ENCODE measurements around the gene SNX9. TPM values are rescaled to one million over a fixed set of nuclear protein-coding genes. Genes with fewer than 3 reads are reported as not detected.

Gene SNX9
- total and polyA plus RNA-seq, 10 of the 15 experiments (the other 5 are each of a cell fraction or from before 2014, with no cell fraction given) = 0.03 to 2.0 (median 0.37) TPM

DNA sequence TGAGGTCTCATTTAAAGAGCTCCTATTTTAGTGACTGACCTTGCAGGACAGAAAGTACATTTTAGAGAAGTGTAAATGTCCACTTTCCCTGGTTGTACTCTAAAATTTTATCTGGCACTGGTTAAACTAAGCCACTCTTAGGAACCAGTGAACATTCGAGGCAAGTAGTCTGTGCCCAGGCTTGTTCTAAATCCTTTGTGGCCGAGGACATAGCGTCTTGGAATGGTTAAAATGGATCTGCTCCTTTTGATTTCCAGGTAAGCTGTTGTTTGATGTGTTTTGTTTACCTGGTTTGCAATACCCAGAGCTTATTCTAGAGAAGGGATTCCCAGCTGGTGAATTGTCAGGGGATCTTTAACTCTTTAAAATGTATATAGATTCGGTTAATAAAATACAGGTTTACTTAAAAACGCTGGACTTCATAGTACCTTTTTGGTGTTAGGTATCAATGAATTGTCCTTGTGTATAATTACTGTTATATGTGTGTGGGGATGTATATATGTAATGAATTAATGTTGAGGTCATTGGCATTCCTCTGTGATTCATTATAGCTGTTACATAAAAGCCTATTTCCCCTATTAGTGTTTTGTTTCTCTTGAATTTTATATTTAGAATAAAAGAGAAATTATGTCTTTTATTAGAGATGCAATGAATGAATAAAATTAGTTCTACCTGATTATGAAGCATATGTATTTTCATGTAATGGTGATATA is 15.8 kb downstream of the SNX9 start:
- Histone ChIP-seq H3K9ac (ENCODE audit: control insufficient read depth, insufficient read depth, low read length) (no peak overlapping the region), H3K27ac (ENCODE audit: control insufficient read depth, insufficient read depth) (no peak overlapping the region), H2AFZ (ENCODE audit: control insufficient read depth, low read depth, low read length) (no peak overlapping the region), H3K9me3 (replicated peaks; ENCODE audit: control insufficient read depth, insufficient read depth, low read length) (peaks cover 5% of the 10 kb centered on the region; the same call in 1 of the 3 replicates), H3K4me1 (ENCODE audit: control insufficient read depth, insufficient read depth, low read length) (peaks cover 4% of the 10 kb centered on the region), H3K4me2 (ENCODE audit: control insufficient read depth, insufficient read depth) (no peak overlapping the region), H3K4me3 (no peak overlapping the region), H3K79me2 (ENCODE audit: control insufficient read depth, insufficient read depth, low read length) (no peaks in the 10 kb centered on the region), H3K36me3 (ENCODE audit: control insufficient read depth in 2 of 2, insufficient read depth in 2 of 2, low read length in 1 of 2) (no peaks in the 10 kb centered on the region), H3K27me3 (replicated peaks in 1 of 2; ENCODE audit: control insufficient read depth in 2 of 2, insufficient read depth in 2 of 2, low read length in 1 of 2) (peaks cover 0 to 1% of the 10 kb centered on the region in 2 experiments; a peak in 1 of 4 replicates), H4K20me1 (ENCODE audit: control insufficient read depth, insufficient read depth) (no peaks in the 10 kb centered on the region)
- RAD21 ChIA-PET (ENCODE audit: unreplicated experiment) = interaction anchor here (1.1 kb wide), 1 partner anchor 38 kb away, joined by 3 read pairs; no protein-coding TSS in a partner anchor
- POLR2A ChIA-PET = no interaction called here
- TF ChIP-seq ZNF384 (IDR thresholded peaks at IDR 0.05; ENCODE audit: borderline replicate concordance, low read depth, low read length) (no peak), RB1 (IDR thresholded peaks at IDR 0.05; ENCODE audit: borderline replicate concordance) (no peak), STAT1 (conservative IDR thresholded peaks at IDR 0.05) (no peak), MTA3 (IDR thresholded peaks at IDR 0.05; ENCODE audit: borderline replicate concordance, low read length) (no peak), BMI1 (IDR thresholded peaks at IDR 0.05; ENCODE audit: borderline replicate concordance) (no peak)
- TF ChIP-seq, protein P1, sequence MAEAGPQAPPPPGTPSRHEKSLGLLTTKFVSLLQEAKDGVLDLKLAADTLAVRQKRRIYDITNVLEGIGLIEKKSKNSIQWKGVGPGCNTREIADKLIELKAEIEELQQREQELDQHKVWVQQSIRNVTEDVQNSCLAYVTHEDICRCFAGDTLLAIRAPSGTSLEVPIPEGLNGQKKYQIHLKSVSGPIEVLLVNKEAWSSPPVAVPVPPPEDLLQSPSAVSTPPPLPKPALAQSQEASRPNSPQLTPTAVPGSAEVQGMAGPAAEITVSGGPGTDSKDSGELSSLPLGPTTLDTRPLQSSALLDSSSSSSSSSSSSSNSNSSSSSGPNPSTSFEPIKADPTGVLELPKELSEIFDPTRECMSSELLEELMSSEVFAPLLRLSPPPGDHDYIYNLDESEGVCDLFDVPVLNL (IDR thresholded peaks at IDR 0.05; ENCODE audit: low read depth, low read length) = no peak
- TF ChIP-seq, protein P2, sequence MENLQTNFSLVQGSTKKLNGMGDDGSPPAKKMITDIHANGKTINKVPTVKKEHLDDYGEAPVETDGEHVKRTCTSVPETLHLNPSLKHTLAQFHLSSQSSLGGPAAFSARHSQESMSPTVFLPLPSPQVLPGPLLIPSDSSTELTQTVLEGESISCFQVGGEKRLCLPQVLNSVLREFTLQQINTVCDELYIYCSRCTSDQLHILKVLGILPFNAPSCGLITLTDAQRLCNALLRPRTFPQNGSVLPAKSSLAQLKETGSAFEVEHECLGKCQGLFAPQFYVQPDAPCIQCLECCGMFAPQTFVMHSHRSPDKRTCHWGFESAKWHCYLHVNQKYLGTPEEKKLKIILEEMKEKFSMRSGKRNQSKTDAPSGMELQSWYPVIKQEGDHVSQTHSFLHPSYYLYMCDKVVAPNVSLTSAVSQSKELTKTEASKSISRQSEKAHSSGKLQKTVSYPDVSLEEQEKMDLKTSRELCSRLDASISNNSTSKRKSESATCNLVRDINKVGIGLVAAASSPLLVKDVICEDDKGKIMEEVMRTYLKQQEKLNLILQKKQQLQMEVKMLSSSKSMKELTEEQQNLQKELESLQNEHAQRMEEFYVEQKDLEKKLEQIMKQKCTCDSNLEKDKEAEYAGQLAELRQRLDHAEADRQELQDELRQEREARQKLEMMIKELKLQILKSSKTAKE (IDR thresholded peaks at IDR 0.05; ENCODE audit: low read depth, poor library complexity, severe bottlenecking) = no peak
- no peak for ATAC-seq
- CTCF ChIA-PET = interaction anchor here (1.1 to 1.3 kb wide), 2 partner anchors 35 to 82 kb away, joined by 3 to 4 read pairs; no protein-coding TSS in a partner anchor
- WGBS (ENCODE audit: insufficient coverage, insufficient replicate concordance, low lambda C conversion rate, missing lambda C conversion rate) = 100% methylated on average over 5 of the region's 5 CpGs
- intact Hi-C loops (cut with micrococcal nuclease; ENCODE audit: unreplicated experiment) (no loop called here), in situ Hi-C loops (cut with MboI) (no loop called here)
- BruUV-seq (replicated peaks) = no TSS peak
- DNase-seq (ENCODE audit: low read depth, low spot score) = no peak
- FAIRE-seq = no peak
- SMC1A ChIA-PET (ENCODE audit: uncharacterized antibody, unreplicated experiment) = interaction anchor here (1.3 kb wide), 1 partner anchor 9 kb away, joined by 4 read pairs; no protein-coding TSS in a partner anchor
